Midbrain (tissue), 1 donor: Measurements from ENCODE around the gene PPP1R15A.
"Not testable (repeated sequence)": the region's sequence is repeated elsewhere in the genome, so short reads cannot be mapped to it uniquely, and the experiment has no call there.

Experiments used
- DNase-seq: peaks from one replicate; lab custom pipeline; 2025; lab: John Stamatoyannopoulos, UW

The PPP1R15A gene

GRCh38 chr19:48859711-48860572 is 12.3 kb upstream of the PPP1R15A start:
- no peak for DNase-seq

- no peak for DNase-seq
Measured at GRCh38 chr19:48861313-48861712, 10.9 kb upstream of the PPP1R15A start.

- DNase-seq: no peak
Measured at GRCh38 chr19:48862827-48863226, 9.4 kb upstream of the PPP1R15A start.

- DNase-seq: no peak
Measured at GRCh38 chr19:48866692-48867091, 5.5 kb upstream of the PPP1R15A start.

DNA sequence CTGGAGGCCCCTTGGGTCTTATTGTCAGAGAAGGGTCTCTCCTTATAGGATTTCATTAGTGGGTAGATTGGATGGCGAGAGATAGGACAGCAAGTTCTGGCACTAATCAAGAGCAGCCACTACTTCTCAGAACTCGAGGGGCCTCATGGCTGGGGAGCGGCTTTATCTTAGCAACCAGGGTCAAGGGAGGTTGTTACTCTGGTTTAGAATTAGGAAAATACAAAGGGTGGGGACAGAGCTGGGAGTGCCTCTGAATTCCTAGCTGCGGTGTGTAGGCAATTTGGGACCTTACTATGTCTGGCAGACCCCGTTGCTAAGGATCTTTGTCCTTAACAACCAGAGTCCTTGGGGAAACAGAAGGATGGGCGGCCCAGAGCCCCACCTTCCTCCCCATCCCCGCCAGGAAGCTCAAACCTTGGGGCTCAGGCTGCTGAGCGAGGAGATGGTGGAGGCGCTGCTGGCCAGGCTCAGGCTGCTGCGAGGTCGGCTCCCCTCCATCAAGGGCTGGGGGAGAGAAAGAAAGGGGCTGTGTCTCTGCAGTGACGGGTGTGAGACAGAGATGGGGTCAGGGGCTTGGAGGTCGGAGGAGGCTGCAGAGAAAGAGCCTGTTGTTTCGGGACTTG is 5.0 kb upstream of the PPP1R15A start:
- no peak for DNase-seq

GRCh38 chr19:48867746-48868113 is 4.5 kb upstream of the PPP1R15A start:
- no peak for DNase-seq

- DNase-seq: no peak
Measured at GRCh38 chr19:48868114-48868886, 3.9 kb upstream of the PPP1R15A start, which contains the start of gene PLEKHA4. TSS of gene PLEKHA4 (minus strand) at chr19:48868617. CDS start at chr19:48867620, 997 bp downstream.

GRCh38 chr19:48870048-48870447 is 2.2 kb upstream of the PPP1R15A start:
- no peak for DNase-seq

GRCh38 chr19:48871471-48872181 is 595 bp upstream of the PPP1R15A start:
- not testable (repeated sequence) for DNase-seq

GRCh38 chr19:48872884-48873475 is 759 bp downstream of the PPP1R15A start:
- no peak for DNase-seq

GRCh38 chr19:48873476-48874302 is 1.5 kb downstream of the PPP1R15A start:
- no peak for DNase-seq

- no peak for DNase-seq
Measured at GRCh38 chr19:48874303-48875135, 2.3 kb downstream of the PPP1R15A start.

DNA sequence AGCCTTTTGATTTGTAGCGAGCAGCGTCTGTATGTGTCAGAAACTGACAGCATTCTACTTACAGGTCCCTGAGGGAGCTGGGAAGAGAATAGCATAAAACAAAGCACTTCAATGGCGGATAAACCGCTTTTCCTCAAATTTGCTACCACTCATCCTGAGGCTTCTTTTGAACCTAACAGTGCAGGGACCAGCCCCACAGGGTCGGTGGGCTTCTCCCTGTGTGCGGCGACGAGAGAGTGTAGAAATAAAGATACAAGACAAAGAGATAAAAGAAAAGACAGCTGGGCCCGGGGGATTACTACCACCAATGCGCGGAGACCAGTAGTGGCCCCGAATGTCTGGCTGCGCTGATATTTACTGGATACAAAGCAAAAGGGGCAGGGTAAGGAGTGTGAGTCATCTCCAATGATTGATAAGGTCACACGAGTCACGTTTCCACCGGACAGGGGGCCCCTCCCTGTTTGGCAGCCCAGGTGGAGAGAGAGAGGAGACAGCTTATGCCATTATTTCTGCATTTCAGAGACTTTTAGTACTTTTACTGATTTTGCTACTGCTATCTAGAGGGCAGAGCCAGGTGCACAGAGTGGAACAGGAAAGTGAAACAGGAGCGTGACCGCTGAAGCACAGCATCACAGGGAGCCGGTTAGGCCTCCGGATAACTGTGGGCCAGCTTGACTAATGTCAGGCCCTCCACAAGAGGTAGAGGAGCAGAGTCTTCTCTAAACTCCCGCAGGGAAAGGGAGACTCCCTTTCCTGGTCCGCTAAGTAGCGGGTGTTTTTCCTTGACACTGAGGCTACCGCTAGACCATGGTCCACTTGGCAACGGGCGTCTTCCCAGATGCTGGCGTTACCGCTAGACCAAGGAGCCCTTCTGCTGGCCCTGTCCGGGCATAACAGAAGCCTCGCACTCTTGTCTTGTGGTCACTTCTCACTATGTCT is 4.1 kb downstream of the PPP1R15A start:
- not testable (repeated sequence) for DNase-seq

- DNase-seq: no peak
Measured at GRCh38 chr19:48877855-48878195, 5.6 kb downstream of the PPP1R15A start.

DNA sequence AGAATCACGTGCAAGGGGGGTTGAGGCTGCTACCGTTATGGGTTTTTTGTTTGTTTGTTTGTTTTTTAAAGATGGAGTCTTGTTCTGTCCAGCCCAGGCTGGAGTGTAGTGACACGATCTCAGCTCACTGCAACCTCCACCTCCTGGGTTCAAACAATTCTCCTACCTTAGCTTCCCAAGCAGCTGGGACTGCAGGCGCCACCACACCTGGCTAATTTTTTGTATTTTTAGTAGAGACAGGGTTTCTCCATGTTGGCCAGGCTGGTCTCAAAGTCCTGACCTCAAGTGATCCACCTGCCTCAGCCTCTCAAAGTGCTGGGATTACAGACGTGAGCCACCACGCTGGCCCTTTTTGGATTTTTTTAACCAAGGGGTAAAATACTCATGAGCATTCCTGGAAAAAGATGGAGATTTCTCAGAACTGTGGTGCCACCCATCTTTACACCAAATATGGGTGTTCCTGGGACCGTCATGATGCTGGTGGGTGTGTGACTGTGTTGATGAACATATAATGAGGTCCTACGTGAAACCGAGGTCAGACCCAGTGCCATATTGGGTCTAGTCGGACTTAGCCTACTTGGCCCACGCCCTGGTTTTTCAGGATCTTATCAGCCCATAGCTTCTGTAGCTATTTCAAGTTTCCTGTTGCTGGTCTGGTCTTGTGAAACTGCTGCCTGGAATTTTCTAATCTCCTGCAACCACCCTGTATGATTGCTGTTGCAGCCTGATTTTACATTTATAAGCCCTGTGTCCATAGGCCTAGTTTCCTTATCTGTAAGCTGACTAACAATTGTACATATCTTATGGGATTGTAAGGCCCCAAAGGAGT is 6.2 kb downstream of the PPP1R15A start:
- no peak for DNase-seq

- no peak for DNase-seq
Measured at GRCh38 chr19:48879025-48879637, 6.9 kb downstream of the PPP1R15A start.

DNA sequence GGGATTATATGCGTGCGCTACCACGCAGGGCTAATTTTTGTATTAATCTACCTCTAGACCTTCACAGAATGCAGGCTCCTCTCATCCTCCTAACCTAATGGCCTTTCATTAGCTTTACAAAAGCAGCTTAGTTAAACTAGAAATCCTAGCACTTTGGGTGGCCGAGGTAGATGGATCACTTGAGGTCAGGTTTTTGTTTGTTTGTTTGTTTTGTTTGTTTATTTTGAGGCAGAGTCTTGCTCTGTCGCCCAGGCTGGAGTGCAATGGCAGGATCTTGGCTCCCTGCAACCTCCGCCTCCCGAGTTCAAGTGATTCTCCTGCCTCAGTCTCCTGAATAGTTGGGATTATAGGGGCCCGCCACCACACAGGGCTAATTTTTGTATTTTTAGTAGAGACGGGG is 7.5 kb downstream of the PPP1R15A start:
- DNase-seq: not testable (repeated sequence)
